ENCODE measurements around the gene BLOC1S5. TPM values are rescaled to one million over a fixed set of nuclear protein-coding genes. Genes with fewer than 3 reads are reported as not detected.

The BLOC1S5 gene
- polyA plus RNA-seq, 2 of the 4 experiments (the other 2 are of a cell fraction) = 10.2 to 10.8 TPM

DNA sequence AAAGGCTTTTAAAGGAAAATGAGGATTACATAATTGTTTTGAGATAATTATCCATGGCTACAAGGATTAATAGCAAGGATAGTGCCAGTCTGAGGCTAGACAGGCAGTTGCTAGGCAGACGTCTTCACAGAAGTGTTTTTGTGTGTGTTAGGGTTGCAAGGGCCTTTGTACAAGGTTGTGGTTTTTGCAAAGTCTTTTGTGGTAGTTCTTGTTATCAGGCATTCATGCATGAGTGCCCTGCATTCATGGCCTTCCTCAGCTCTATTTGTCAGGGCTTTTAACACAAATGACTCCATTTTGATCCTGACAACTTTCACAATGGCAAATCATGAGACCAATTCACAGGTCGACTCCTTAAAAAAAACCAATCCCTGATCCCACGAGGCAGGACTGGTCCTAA lies 85.5 kb downstream of the BLOC1S5 start:
- WGBS (ENCODE audit: missing lambda C conversion rate) = 90% methylated on average over 3 of the region's 3 CpGs
- ChIA-PET CTCF (no interaction called here), POLR2A (no interaction called here)
- H3K4me3 ChIP-seq = no peak overlapping the region
- FAIRE-seq (no peak), ATAC-seq (no peak), DNase-seq (ENCODE audit: low read depth in 1 of 2, low spot score in 1 of 2) (no peak)
- H3K27ac ChIP-seq = no peak overlapping the region
- peaks cover 27% of the 10 kb centered on the region for H3K4me1 ChIP-seq
- no peak overlapping the region for H3K4me2 ChIP-seq
- TF ChIP-seq HEYL (CRISPR knock-in tag; IDR thresholded peaks at IDR 0.05) (no peak), HOXB5 (CRISPR knock-in tag; IDR thresholded peaks at IDR 0.05) (no peak), SMC3 (IDR thresholded peaks at IDR 0.05) (no peak), ZFP36 (IDR thresholded peaks at IDR 0.05; ENCODE audit: borderline replicate concordance, partially characterized antibody) (no peak), MYC (IDR thresholded peaks at IDR 0.05; ENCODE audit: borderline replicate concordance, low read length) (no peak), NR3C1 (IDR thresholded peaks at IDR 0.05) (no peak), EHF (CRISPR knock-in tag; IDR thresholded peaks at IDR 0.05) (no peak), FOSB (CRISPR knock-in tag; IDR thresholded peaks at IDR 0.05) (no peak)
- TF ChIP-seq, protein P1, sequence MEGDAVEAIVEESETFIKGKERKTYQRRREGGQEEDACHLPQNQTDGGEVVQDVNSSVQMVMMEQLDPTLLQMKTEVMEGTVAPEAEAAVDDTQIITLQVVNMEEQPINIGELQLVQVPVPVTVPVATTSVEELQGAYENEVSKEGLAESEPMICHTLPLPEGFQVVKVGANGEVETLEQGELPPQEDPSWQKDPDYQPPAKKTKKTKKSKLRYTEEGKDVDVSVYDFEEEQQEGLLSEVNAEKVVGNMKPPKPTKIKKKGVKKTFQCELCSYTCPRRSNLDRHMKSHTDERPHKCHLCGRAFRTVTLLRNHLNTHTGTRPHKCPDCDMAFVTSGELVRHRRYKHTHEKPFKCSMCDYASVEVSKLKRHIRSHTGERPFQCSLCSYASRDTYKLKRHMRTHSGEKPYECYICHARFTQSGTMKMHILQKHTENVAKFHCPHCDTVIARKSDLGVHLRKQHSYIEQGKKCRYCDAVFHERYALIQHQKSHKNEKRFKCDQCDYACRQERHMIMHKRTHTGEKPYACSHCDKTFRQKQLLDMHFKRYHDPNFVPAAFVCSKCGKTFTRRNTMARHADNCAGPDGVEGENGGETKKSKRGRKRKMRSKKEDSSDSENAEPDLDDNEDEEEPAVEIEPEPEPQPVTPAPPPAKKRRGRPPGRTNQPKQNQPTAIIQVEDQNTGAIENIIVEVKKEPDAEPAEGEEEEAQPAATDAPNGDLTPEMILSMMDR (IDR thresholded peaks at IDR 0.05) = no peak
- TF ChIP-seq, protein P2, sequence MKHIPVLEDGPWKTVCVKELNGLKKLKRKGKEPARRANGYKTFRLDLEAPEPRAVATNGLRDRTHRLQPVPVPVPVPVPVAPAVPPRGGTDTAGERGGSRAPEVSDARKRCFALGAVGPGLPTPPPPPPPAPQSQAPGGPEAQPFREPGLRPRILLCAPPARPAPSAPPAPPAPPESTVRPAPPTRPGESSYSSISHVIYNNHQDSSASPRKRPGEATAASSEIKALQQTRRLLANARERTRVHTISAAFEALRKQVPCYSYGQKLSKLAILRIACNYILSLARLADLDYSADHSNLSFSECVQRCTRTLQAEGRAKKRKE (CRISPR knock-in tag; IDR thresholded peaks at IDR 0.05; ENCODE audit: low read depth) = no peak
- TF ChIP-seq, protein P3, sequence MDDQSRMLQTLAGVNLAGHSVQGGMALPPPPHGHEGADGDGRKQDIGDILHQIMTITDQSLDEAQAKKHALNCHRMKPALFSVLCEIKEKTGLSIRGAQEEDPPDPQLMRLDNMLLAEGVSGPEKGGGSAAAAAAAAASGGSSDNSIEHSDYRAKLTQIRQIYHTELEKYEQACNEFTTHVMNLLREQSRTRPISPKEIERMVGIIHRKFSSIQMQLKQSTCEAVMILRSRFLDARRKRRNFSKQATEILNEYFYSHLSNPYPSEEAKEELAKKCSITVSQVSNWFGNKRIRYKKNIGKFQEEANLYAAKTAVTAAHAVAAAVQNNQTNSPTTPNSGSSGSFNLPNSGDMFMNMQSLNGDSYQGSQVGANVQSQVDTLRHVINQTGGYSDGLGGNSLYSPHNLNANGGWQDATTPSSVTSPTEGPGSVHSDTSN (IDR thresholded peaks at IDR 0.05) = no peak
- TF ChIP-seq, protein P4, sequence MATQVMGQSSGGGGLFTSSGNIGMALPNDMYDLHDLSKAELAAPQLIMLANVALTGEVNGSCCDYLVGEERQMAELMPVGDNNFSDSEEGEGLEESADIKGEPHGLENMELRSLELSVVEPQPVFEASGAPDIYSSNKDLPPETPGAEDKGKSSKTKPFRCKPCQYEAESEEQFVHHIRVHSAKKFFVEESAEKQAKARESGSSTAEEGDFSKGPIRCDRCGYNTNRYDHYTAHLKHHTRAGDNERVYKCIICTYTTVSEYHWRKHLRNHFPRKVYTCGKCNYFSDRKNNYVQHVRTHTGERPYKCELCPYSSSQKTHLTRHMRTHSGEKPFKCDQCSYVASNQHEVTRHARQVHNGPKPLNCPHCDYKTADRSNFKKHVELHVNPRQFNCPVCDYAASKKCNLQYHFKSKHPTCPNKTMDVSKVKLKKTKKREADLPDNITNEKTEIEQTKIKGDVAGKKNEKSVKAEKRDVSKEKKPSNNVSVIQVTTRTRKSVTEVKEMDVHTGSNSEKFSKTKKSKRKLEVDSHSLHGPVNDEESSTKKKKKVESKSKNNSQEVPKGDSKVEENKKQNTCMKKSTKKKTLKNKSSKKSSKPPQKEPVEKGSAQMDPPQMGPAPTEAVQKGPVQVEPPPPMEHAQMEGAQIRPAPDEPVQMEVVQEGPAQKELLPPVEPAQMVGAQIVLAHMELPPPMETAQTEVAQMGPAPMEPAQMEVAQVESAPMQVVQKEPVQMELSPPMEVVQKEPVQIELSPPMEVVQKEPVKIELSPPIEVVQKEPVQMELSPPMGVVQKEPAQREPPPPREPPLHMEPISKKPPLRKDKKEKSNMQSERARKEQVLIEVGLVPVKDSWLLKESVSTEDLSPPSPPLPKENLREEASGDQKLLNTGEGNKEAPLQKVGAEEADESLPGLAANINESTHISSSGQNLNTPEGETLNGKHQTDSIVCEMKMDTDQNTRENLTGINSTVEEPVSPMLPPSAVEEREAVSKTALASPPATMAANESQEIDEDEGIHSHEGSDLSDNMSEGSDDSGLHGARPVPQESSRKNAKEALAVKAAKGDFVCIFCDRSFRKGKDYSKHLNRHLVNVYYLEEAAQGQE (IDR thresholded peaks at IDR 0.05) = no peak
- no peaks in the 10 kb centered on the region for H3K9me3 ChIP-seq

DNA sequence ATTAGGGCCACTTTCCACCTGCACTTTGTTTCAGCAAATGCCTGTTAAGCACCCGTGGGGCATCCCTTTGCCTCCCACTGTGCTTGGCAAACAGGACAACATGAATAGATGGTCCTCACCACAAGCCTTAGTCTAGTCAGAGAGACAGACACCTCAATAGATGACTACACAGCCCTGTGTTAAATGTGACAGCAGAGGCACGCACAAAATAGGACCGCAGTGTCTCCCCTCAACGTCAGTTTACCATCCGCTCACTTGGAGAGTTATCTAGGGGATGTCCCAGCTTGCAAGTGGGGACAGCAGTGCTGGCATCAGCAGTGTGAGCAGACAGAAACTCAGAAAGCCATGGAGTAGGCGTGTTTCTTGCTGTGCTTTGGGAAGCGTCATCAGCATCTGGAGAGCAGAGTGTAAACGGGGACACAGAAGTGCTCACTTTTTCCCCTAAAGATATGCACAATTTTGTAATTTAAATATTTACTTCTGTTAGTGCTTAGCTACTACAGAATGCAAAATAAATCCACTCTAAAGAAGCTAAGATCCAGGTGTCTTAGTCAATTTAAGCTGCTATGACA lies 87.6 kb downstream of the BLOC1S5 start:
- ChIA-PET POLR2A (no interaction called here), CTCF (interaction anchor here (1.0 to 1.7 kb wide), 2 partner anchors 30 to 81 kb away, joined by 3 to 6 read pairs; no protein-coding TSS in a partner anchor)
- WGBS (ENCODE audit: missing lambda C conversion rate) = 96% methylated on average over 8 of the region's 8 CpGs
- FAIRE-seq (no peak), DNase-seq (ENCODE audit: low read depth in 1 of 2, low spot score in 1 of 2) (no peak), ATAC-seq (no peak)
- peak overlapping the region; percentile 84 to 89; a peak in 5 of 6 replicates for H3K27ac ChIP-seq
- H3K4me2 ChIP-seq = no peak overlapping the region
- no peak for TF ChIP-seq MAZ (IDR thresholded peaks at IDR 0.05; ENCODE audit: borderline replicate concordance, low read depth, low read length)
- TF ChIP-seq, protein P5, sequence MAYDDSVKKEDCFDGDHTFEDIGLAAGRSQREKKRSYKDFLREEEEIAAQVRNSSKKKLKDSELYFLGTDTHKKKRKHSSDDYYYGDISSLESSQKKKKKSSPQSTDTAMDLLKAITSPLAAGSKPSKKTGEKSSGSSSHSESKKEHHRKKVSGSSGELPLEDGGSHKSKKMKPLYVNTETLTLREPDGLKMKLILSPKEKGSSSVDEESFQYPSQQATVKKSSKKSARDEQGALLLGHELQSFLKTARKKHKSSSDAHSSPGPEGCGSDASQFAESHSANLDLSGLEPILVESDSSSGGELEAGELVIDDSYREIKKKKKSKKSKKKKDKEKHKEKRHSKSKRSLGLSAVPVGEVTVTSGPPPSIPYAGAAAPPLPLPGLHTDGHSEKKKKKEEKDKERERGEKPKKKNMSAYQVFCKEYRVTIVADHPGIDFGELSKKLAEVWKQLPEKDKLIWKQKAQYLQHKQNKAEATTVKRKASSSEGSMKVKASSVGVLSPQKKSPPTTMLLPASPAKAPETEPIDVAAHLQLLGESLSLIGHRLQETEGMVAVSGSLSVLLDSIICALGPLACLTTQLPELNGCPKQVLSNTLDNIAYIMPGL (CRISPR knock-in tag; IDR thresholded peaks at IDR 0.05; ENCODE audit: borderline replicate concordance) = no peak
- TF ChIP-seq RNF2 (IDR thresholded peaks at IDR 0.05; ENCODE audit: borderline replicate concordance, low read depth) = no peak
- TF ChIP-seq NPAS2 (CRISPR knock-in tag; IDR thresholded peaks at IDR 0.05; ENCODE audit: borderline replicate concordance) = no peak
- no peak for TF ChIP-seq SREBF2 (IDR thresholded peaks at IDR 0.05)
- TF ChIP-seq EP300 (IDR thresholded peaks at IDR 0.05) = no peak
- TF ChIP-seq ZC3H11A (IDR thresholded peaks at IDR 0.05) = no peak
- TF ChIP-seq ZNF302 (CRISPR knock-in tag; IDR thresholded peaks at IDR 0.05) = no peak
- TF ChIP-seq RFX5 (IDR thresholded peaks at IDR 0.05) = no peak
- TF ChIP-seq, protein P6, sequence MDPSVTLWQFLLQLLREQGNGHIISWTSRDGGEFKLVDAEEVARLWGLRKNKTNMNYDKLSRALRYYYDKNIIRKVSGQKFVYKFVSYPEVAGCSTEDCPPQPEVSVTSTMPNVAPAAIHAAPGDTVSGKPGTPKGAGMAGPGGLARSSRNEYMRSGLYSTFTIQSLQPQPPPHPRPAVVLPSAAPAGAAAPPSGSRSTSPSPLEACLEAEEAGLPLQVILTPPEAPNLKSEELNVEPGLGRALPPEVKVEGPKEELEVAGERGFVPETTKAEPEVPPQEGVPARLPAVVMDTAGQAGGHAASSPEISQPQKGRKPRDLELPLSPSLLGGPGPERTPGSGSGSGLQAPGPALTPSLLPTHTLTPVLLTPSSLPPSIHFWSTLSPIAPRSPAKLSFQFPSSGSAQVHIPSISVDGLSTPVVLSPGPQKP (IDR thresholded peaks at IDR 0.05; ENCODE audit: low read depth, low read length) = no peak
- no peak for TF ChIP-seq RARB (CRISPR knock-in tag; IDR thresholded peaks at IDR 0.05)
- TF ChIP-seq MAFK (IDR thresholded peaks at IDR 0.05; ENCODE audit: partially characterized antibody) = no peak
- TF ChIP-seq, protein P7, sequence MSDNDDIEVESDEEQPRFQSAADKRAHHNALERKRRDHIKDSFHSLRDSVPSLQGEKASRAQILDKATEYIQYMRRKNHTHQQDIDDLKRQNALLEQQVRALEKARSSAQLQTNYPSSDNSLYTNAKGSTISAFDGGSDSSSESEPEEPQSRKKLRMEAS (IDR thresholded peaks at IDR 0.05) = no peak
- TF ChIP-seq MYC (IDR thresholded peaks at IDR 0.05; ENCODE audit: borderline replicate concordance, low read length) = no peak
- no peak overlapping the region for H3K4me3 ChIP-seq
- H3K9me3 ChIP-seq = no peaks in the 10 kb centered on the region
- H3K4me1 ChIP-seq = peaks cover 35% of the 10 kb centered on the region

Measured in A549 (cell line).